ENCODE data around the gene MYG1. TPM values are rescaled to one million over a fixed set of nuclear protein-coding genes. Genes with fewer than 3 reads are reported as not detected.

Gene MYG1
- total and polyA plus RNA-seq, 7 donors = 26.1 to 59.6 (median 53.6) TPM

- DNase-seq = no peak
- H3K27ac ChIP-seq = peak overlapping the region in 3 of 4 donors; percentile 35 to 63 (median 61)
- WGBS, 2 donors = 31 to 35% methylated on average over 18 of the region's 18 CpGs
Observed at GRCh38 chr12:53267306-53267998, 32.0 kb upstream of the MYG1 start.

GRCh38 chr12:53267999-53268629 lies 31.4 kb upstream of the MYG1 start, which contains the start of gene ESPL1:
Gene ESPL1, plus strand, starts transcription at chr12:53268299. Its CDS starts 468 bp downstream, at chr12:53268767.
- Histone ChIP-seq H3K27ac (peak within 1 kb of the TSS in 3 of 4 donors; percentile 35 to 63 (median 61)), H3K27me3 (no peaks in the 10 kb centered on the region), H3K4me1 (peaks cover 0 to 15% (median 8%) of the 10 kb centered on the region in 4 donors), H3K36me3 (no peaks in the 10 kb centered on the region), H3K4me3 (peak within 1 kb of the TSS; percentile 38 to 60 (median 56)), H3K9me3 (no peaks in the 10 kb centered on the region)
- intact Hi-C loops (cut with DNase I) = loop anchor here (1.0 kb wide), 1 partner anchor 55 kb away; no protein-coding TSS in a partner anchor
- TF ChIP-seq POLR2AphosphoS5 (IDR thresholded peaks at IDR 0.05) = peak in 3 of 4 donors; percentile 19 to 47 (median 35)
- TF ChIP-seq POLR2A (IDR thresholded peaks at IDR 0.05) = no peak
- no peak for TF ChIP-seq EP300 (IDR thresholded peaks at IDR 0.05)
- peak in 2 of 4 experiments; percentile 18 to 26 for TF ChIP-seq CTCF (IDR thresholded peaks at IDR 0.05)
- DNase-seq = peak; percentile 86
- 0% methylated on average over 58 of the region's 58 CpGs for WGBS, 2 donors

More at GRCh38 chr12:53267306-53267998, 32.0 kb upstream of the MYG1 start:
- H3K36me3 ChIP-seq = no peaks in the 10 kb centered on the region
- no peaks in the 10 kb centered on the region for H3K27me3 ChIP-seq
- H3K4me1 ChIP-seq = peaks cover 0 to 15% (median 8%) of the 10 kb centered on the region in 4 donors
- TF ChIP-seq POLR2A (IDR thresholded peaks at IDR 0.05) = no peak
- TF ChIP-seq CTCF (IDR thresholded peaks at IDR 0.05) = no peak
- TF ChIP-seq POLR2AphosphoS5 (IDR thresholded peaks at IDR 0.05) = no peak
- TF ChIP-seq EP300 (IDR thresholded peaks at IDR 0.05) = no peak
- intact Hi-C loops (cut with DNase I) = no loop called here
- H3K9me3 ChIP-seq = no peaks in the 10 kb centered on the region
- peak overlapping the region; percentile 38 to 60 (median 56) for H3K4me3 ChIP-seq

- Histone ChIP-seq H3K4me3 (peak overlapping the region in 3 of 4 donors; percentile 55 to 60 (median 58)), H3K9me3 (no peaks in the 10 kb centered on the region), H3K27me3 (no peaks in the 10 kb centered on the region), H3K36me3 (no peaks in the 10 kb centered on the region), H3K4me1 (peaks cover 0 to 15% (median 8%) of the 10 kb centered on the region in 4 donors), H3K27ac (peak overlapping the region in 2 of 4 donors; percentile 61 to 63)
- TF ChIP-seq EP300 (IDR thresholded peaks at IDR 0.05) (no peak), POLR2A (IDR thresholded peaks at IDR 0.05) (no peak), POLR2AphosphoS5 (IDR thresholded peaks at IDR 0.05) (no peak), CTCF (IDR thresholded peaks at IDR 0.05) (no peak)
- intact Hi-C loops (cut with DNase I) = loop anchor here (1.0 kb wide), 1 partner anchor 56 kb away; no protein-coding TSS in a partner anchor
- DNase-seq = no peak
- WGBS, 2 donors = 66% methylated on average over 20 of the region's 20 CpGs
Observed at GRCh38 chr12:53268630-53269562, 30.6 kb upstream of the MYG1 start.

DNA sequence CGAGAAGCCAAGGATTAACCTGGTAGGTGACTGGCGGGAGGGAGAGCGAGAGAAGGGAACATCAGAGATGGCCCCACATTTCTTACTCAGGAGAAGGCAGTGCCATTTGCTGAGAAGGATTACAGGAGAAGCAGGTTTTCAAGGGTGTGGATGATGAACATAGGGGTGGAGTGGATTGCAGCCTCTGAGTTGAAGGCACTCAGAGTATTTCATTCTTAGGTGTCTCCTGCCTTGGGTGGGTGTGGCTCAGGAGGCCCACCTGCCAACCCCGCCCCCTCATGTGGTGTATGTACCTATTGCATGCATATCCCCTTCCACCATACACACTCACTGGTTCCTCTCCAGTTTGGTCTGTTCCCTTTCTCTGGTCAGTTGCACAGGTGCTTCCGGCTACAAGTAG lies 25.1 kb upstream of the MYG1 start:
- Histone ChIP-seq H3K9me3 (no peaks in the 10 kb centered on the region), H3K36me3 (no peaks in the 10 kb centered on the region), H3K4me3 (no peak overlapping the region), H3K4me1 (no peaks in the 10 kb centered on the region), H3K27ac (no peak overlapping the region), H3K27me3 (no peaks in the 10 kb centered on the region)
- 97 to 98% methylated on average over 5 of the region's 5 CpGs for WGBS, 2 donors
- TF ChIP-seq EP300 (IDR thresholded peaks at IDR 0.05) = no peak
- TF ChIP-seq POLR2AphosphoS5 (IDR thresholded peaks at IDR 0.05) = no peak
- no peak for TF ChIP-seq POLR2A (IDR thresholded peaks at IDR 0.05)
- TF ChIP-seq CTCF (IDR thresholded peaks at IDR 0.05) = no peak
- intact Hi-C loops (cut with DNase I) = no loop called here
- DNase-seq = no peak

Data from sigmoid colon (tissue), 7 donors.